NB4 (cell line): ENCODE results near the gene AKAP7.

Experiments
- DNase-seq: peaks from one replicate; pipeline ENCODE4 v3.0.0; 2010; ENCODE audit warnings: low read depth
- H3K4me3 ChIP-seq: one replicate; pipeline ENCODE4 v1.5.1; 2011; ENCODE audit warnings: mild to moderate bottlenecking, low read depth, low read length, moderate library complexity
- MYC ChIP-seq: IDR thresholded peaks from 2 replicates; pipeline ENCODE4 v1.6.1; 2011; ENCODE audit warnings: low read depth, low read length
- POLR2A ChIP-seq: IDR thresholded peaks from 2 replicates; pipeline ENCODE4 v1.6.1; 2011; ENCODE audit warnings: mild to moderate bottlenecking; ENCODE audit not compliant: insufficient read length; ENCODE audit errors: extremely low read depth
- TF ChIP-seq, protein P1 (sequence below): IDR thresholded peaks from one replicate; pipeline ENCODE4 v1.5.1; 2012; ENCODE audit warnings: low read depth, low read length
- TF ChIP-seq, protein P2 (sequence below): IDR thresholded peaks from 2 replicates; pipeline ENCODE4 v1.6.1; 2011; ENCODE audit warnings: low read depth, low read length

The AKAP7 gene

DNA sequence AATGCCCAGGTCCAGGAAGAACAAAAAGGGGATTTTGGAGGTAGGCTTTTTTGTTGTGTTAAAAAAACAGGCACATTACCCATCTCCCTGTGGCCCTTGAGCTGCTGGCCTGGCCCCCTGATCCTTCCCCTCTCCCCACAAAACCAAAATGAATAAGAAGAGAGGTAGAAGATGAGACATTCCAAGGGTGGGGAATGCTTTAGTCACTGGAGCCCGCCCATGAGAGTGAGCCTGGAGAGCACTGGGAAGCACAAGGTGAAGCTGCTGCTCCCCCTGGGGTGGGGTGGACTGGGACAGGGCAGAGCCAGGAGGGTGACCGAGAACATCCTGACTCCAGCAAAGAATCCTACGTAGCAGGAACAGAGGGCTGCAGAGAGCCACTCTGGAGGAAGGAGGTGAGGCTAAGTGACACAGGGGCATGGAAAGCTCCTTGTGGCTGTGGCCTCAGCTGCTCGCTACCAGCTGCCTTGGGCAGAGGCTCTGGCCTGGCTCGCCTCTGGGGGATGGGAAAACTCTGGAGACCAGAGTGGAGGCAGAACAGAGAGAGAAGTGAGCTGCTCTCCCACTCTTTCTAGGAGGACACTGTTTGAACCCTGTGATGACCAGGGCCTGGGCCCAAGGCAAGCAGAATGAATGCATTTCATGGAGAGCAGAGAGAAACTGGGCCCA, 48.3 kb downstream of the AKAP7 start:
- DNase-seq = no peak
- no peak overlapping the region for H3K4me3 ChIP-seq
- TF ChIP-seq MYC = no peak
- TF ChIP-seq, protein P1, sequence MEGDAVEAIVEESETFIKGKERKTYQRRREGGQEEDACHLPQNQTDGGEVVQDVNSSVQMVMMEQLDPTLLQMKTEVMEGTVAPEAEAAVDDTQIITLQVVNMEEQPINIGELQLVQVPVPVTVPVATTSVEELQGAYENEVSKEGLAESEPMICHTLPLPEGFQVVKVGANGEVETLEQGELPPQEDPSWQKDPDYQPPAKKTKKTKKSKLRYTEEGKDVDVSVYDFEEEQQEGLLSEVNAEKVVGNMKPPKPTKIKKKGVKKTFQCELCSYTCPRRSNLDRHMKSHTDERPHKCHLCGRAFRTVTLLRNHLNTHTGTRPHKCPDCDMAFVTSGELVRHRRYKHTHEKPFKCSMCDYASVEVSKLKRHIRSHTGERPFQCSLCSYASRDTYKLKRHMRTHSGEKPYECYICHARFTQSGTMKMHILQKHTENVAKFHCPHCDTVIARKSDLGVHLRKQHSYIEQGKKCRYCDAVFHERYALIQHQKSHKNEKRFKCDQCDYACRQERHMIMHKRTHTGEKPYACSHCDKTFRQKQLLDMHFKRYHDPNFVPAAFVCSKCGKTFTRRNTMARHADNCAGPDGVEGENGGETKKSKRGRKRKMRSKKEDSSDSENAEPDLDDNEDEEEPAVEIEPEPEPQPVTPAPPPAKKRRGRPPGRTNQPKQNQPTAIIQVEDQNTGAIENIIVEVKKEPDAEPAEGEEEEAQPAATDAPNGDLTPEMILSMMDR = no peak
- TF ChIP-seq, protein P2, sequence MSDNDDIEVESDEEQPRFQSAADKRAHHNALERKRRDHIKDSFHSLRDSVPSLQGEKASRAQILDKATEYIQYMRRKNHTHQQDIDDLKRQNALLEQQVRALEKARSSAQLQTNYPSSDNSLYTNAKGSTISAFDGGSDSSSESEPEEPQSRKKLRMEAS = no peak
- TF ChIP-seq POLR2A = no peak

DNA sequence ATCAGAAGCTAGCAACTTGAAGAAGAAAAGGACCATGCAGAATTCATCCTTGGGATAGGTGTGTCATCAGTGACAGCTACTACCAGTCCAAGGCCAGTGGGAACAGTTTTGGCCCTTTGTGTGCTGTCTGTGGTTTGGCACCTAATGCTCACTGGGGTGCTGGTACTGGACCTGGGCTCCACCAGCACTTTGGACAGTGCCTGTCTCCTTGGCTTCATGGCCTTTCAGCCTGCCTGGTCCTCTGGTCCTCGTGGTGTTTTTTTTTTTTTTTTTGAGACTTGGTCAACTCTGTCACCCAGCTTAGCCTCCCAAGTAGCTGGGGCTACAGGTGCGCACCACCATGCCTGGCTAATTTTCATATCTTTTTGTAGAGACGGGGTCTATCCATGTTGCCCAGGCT, 56.3 kb downstream of the AKAP7 start:
- TF ChIP-seq, protein P1 = no peak
- TF ChIP-seq POLR2A (no peak), MYC (no peak)
- TF ChIP-seq, protein P2 = no peak
- H3K4me3 ChIP-seq = no peak overlapping the region
- no peak for DNase-seq

DNA sequence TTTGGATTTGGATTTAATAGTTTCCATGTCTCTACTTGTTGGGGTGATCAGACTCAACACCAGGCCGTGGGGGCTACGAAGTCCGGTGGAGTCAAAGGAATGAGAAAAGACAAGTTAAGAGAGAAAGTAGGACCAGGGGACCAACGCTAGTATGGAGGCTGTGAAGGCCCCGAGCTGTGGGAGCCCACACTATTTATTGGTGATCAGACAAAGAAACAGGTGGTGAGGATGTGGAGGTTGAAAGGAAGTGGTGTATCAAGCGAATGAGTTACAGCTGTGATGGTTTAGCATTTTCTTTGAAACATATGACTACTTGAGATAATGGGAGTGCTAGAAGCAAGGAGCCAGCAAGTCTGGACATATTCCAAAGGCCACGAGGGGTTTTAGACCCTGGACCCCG, 62.4 kb downstream of the AKAP7 start:
- TF ChIP-seq MYC = no peak
- no peak overlapping the region for H3K4me3 ChIP-seq
- no peak for DNase-seq

DNA sequence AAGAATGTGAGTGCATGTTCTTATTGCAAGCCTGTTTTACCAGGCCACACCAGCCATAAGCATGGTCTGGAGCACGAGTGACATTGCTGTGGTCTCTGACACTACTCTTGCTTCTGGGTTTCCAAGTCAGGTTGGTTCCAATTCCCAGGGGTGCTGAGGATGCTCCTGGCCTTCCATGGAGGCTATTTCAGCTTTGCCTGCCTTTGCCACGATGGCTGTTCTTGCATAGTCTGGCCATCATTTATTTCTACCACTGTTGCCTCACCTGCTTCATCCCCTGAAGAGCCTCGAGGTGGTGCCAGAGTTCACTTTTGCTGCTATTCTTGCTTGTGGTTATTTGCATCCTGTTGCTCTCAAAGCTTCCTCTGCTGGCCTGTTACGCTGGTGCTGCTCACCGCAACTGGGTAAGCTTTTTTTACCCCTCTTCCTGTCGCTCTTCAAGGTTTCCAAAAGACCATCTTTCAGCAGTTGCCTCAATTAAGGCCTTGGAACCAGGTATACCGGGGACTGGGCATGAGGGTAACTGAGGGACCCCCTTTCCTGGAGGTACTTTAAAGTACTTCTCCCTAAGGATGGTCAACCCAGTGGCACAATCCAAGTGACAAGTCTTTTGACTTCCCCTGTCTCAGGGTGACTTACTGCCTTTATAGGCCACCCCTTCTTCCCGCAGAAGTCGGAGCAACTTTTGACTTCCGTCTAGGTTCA, 64.5 kb downstream of the AKAP7 start:
- DNase-seq = peak; percentile 80
- H3K4me3 ChIP-seq = no peak overlapping the region
- TF ChIP-seq POLR2A (no peak), MYC (no peak)
- TF ChIP-seq, protein P2 = 0 out of 2 replicates have a peak, but pooled peaks have one; percentile 24
- TF ChIP-seq, protein P1 = peak; percentile 54

DNA sequence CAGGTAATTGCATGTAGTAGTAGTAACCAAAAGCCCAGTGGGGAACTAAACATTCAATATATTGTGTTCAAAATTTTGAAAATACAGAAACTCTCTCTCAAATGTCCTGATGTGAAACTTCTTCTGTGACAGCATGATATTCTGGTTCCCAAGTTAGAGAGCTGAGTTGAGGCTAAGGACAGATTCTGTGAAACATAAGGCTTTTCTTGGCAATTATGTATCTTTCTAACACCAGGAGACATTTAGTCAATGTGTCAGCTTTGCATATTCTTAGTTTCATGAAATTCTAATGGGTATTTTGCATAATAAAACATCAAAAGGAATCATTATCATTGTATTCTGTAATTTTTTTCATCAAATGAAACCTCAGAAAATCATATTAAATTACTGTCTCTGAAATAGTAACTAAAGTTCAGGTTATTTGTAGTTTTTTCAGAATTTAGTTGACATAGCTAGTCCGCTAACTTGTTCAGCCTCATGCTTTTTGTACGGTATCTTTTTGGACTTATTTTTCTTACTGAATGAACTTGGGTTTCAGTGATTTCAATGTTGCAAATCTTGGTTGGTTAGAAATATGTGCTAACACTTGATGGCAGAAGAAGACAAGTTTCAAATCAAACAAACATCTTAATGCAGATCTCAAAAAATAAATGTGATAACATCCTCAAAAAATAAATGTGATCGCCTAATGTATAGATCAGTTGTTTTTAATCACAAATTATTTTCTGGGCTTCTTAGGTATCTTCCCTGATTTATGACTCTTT, 70.4 kb downstream of the AKAP7 start:
- DNase-seq = no peak
- TF ChIP-seq MYC = no peak
- TF ChIP-seq, protein P1 = no peak
- TF ChIP-seq, protein P2 = no peak
- TF ChIP-seq POLR2A = no peak
- no peak overlapping the region for H3K4me3 ChIP-seq
